Measurements from ENCODE around the gene DDX31. TPM values are rescaled to one million over a fixed set of nuclear protein-coding genes. Genes with fewer than 3 reads are reported as not detected.
A peak's percentile ranks its signal among the peaks of the same experiment; 100 is the strongest.
"Not testable (repeated sequence)": the region's sequence is repeated elsewhere in the genome, so short reads cannot be mapped to it uniquely, and the experiment has no call there.

Gene DDX31
- total RNA-seq (2014; rRNA removed; shearing (Covaris generic)): 17.6 and 21.9 TPM in 2 replicates

DNA sequence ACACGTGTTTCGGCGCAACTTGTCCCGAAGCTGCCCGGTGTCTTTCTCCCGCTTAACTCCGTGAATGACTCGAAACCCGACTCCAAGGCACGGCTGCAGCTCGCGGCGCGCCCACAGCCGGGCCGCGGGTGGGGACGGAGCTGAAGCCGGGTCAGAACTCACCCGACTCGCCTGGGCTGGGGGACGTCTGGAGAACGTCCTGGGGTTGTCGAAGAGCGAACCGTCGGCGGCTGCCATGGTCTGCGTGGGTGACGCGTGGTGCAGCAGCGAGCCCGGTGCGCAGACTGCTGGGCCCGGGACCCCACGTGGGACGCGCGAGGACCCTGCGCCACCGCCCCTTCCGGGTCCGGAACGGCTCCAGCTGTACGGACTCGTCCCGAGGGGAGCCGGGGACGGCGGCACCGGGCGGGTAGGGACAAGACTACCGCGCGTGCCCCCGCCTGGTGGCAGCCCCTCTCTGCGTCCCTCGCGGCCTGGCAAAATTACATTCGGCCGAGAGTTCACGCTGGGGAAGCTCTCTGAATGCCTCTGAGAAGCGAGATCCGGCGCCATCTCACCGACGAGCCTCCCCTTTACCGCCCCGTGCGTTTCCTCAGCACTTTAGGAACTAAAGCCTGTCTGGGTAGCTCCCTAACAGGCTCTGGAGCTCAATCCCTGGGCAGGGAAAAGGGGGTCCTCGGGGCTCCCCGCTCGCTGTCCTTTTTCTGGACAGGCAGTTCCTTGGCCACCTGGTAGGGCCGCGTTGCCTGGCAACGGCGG, at the start of gene DDX31:
Gene DDX31 (minus strand): TSS at position 286 of the 759 bp plus-strand sequence. CDS start 49 bp downstream, at position 237.
- in situ Hi-C loops (cut with HindIII; ENCODE audit: low sequenced_read_pairs): no loop called here
- DNase-seq (ENCODE audit: low spot score): peak; percentile 82

GRCh38 chr9:132718381-132718928, 48.7 kb upstream of the DDX31 start:
- in situ Hi-C loops (cut with HindIII; ENCODE audit: low sequenced_read_pairs); DNase-seq (ENCODE audit: low spot score): not testable (repeated sequence)

GRCh38 chr9:132717326-132717945, 47.7 kb upstream of the DDX31 start:
- in situ Hi-C loops (cut with HindIII; ENCODE audit: low sequenced_read_pairs): no loop called here
- no peak for DNase-seq (ENCODE audit: low spot score)

GRCh38 chr9:132716007-132716406, 46.2 kb upstream of the DDX31 start:
- in situ Hi-C loops (cut with HindIII; ENCODE audit: low sequenced_read_pairs): no loop called here
- no peak for DNase-seq (ENCODE audit: low spot score)

DNA sequence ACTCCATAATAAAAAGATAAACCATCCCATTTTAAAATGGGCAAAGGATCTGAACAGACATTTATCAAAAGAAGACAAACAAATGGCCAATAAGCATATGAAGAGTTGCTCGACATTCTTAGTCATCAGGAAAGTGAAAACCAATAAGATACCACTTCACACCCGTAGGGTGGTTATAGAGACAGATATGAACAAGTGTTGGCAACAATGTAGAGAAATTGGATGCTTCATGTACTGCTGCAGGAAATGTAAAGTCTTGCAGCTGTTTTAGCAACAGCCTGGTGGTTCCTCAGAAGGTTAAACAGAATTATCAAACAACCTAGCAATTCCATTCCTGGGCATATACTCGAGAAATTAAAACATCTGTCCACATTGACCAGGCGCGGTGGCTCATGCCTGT, 43.0 kb upstream of the DDX31 start:
- in situ Hi-C loops (cut with HindIII; ENCODE audit: low sequenced_read_pairs): no loop called here
- no peak for DNase-seq (ENCODE audit: low spot score)

DNA sequence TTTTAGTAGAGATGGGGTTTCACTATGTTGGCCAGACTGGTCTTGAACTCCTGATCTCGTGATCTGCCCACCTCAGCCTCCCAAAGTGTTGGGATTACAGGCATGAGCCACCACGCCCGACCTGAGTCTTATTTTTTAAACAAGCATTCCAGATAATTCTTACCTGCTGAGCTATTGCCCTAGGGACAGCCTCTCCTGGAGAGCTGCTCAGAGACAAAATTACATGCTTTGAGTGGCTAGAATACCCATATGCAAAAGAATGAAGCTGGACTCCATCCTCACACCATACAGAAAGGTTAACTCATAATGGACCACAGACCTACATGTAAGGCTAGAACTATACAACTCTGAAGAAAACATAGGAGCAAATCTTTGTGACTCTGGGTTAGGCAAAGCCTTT, 42.1 kb upstream of the DDX31 start:
- in situ Hi-C loops (cut with HindIII; ENCODE audit: low sequenced_read_pairs): no loop called here

DNA sequence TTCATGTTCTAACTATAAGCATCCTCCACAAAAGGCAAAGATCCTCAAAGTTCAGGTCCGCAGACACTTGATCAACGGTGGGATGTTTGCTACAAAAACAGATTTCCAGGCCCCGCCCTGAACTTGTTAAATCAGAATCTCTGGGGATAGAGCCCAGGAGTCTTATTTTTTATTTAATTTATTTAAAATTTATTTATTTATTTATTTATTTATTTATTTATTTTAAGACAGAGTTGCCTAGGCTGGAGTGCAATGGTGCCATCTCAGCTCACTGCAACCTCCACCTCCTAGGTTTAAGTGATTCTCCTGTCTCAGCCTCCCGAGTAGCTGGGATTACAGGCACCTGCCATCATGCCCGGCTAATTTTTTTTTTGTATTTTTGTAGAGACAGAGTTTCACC, 41.4 kb upstream of the DDX31 start:
- in situ Hi-C loops (cut with HindIII; ENCODE audit: low sequenced_read_pairs): not testable (repeated sequence)

More for the DNA sequence above, 42.1 kb upstream of the DDX31 start:
- no peak for DNase-seq (ENCODE audit: low spot score)

DNA sequence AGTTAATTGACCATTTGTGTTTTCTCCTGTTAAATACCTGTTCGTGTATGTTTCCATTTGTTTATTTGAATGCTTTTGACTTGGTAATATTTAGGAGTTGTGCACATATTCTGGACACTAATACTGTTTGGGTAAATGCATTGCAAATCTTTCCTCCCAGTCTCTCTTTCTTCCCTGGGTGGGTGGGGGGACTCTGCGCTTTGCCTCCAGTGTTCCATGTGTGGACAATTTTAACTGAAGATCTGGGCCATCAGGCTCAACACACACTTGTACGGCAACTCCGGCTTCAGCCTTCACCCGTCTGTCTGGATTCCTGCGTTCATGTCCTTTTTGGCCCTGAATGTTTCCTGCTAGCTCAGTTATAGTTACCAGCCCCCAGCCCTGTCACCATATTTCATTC, 40.5 kb upstream of the DDX31 start:
- DNase-seq (ENCODE audit: low spot score): no peak
- in situ Hi-C loops (cut with HindIII; ENCODE audit: low sequenced_read_pairs): no loop called here

More for the DNA sequence above, 41.4 kb upstream of the DDX31 start:
- not testable (repeated sequence) for DNase-seq (ENCODE audit: low spot score)

GRCh38 chr9:132708769-132709430, 39.1 kb upstream of the DDX31 start:
- DNase-seq (ENCODE audit: low spot score): no peak
- in situ Hi-C loops (cut with HindIII; ENCODE audit: low sequenced_read_pairs): no loop called here

GRCh38 chr9:132708239-132708638, 38.5 kb upstream of the DDX31 start:
- DNase-seq (ENCODE audit: low spot score): no peak
- in situ Hi-C loops (cut with HindIII; ENCODE audit: low sequenced_read_pairs): no loop called here

GRCh38 chr9:132703336-132703735, 33.6 kb upstream of the DDX31 start:
- in situ Hi-C loops (cut with HindIII; ENCODE audit: low sequenced_read_pairs): no loop called here

DNA sequence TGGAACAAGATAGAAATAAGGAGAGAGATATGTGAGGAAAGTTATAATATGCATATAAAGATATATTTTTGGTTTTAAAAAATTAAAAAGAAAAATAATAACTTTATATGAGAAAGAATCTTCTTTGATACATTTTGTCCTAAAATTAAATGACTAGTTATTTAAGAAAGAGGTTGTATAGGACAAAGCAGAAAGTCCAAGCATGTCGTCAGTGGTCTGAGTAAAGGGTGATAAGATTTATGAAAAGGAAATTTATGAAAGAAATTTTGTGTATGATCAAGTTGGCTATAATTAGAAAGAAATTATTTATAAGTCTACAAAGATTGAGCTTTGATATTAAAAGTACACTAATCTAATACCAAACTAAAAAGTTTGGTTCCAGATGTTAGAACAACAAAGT, 32.5 kb upstream of the DDX31 start:
- in situ Hi-C loops (cut with HindIII; ENCODE audit: low sequenced_read_pairs): no loop called here

More at GRCh38 chr9:132703336-132703735, 33.6 kb upstream of the DDX31 start:
- DNase-seq (ENCODE audit: low spot score): no peak

GRCh38 chr9:132699956-132700355, 30.2 kb upstream of the DDX31 start:
- no peak for DNase-seq (ENCODE audit: low spot score)
- in situ Hi-C loops (cut with HindIII; ENCODE audit: low sequenced_read_pairs): no loop called here

More for the DNA sequence above, 32.5 kb upstream of the DDX31 start:
- DNase-seq (ENCODE audit: low spot score): no peak

DNA sequence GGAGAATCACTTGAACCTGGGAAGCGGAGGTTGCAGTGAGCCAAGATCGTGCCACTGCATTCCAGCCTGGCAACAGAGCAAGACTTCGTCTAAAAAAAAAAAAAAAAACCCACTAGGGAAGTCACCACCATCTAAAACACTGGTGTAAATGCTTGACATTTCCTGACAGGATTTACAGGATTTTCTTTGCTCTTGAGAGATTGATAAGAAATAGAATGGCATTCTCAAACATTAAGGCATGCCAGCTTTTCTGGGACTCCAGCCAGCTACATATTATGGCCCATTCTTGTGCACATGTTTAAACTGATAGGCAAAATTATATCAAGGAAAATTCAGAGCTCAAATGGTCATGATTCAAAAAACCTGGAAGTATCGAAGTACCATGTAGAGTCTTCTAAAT, 29.2 kb upstream of the DDX31 start:
- in situ Hi-C loops (cut with HindIII; ENCODE audit: low sequenced_read_pairs): no loop called here
- DNase-seq (ENCODE audit: low spot score): no peak

GRCh38 chr9:132697230-132697629, 27.4 kb upstream of the DDX31 start:
- DNase-seq (ENCODE audit: low spot score): no peak
- in situ Hi-C loops (cut with HindIII; ENCODE audit: low sequenced_read_pairs): no loop called here

GRCh38 chr9:132694144-132694543, 24.4 kb upstream of the DDX31 start:
- in situ Hi-C loops (cut with HindIII; ENCODE audit: low sequenced_read_pairs): no loop called here
- DNase-seq (ENCODE audit: low spot score): no peak

- DNase-seq (ENCODE audit: low spot score): no peak
- in situ Hi-C loops (cut with HindIII; ENCODE audit: low sequenced_read_pairs): no loop called here
Measured at GRCh38 chr9:132690696-132691095, 20.9 kb upstream of the DDX31 start.

DNA sequence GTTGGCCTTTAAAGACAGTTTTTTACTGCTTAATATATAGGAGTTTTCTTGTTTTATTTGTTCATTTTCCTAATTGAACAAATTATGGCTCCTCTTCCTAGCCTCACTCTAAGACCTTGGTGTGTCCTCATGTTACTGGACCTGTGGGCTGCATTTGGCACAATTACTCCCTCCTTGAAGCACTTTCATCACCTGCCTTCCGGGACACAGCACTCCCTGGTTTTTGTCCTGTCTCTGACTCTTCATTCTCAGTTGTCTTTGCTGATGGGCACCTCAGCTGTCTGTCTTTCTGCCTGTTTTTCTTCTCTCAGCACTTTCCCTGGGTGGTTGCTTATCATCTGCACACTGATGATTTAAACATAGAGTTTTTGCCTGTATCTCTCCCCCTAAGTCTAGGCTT, 14.1 kb upstream of the DDX31 start:
- in situ Hi-C loops (cut with HindIII; ENCODE audit: low sequenced_read_pairs): no loop called here
- no peak for DNase-seq (ENCODE audit: low spot score)

GRCh38 chr9:132681561-132681960, 11.8 kb upstream of the DDX31 start:
- DNase-seq (ENCODE audit: low spot score): no peak
- in situ Hi-C loops (cut with HindIII; ENCODE audit: low sequenced_read_pairs): no loop called here
